ENCODE measurements around the gene DOHH. TPM values are rescaled to one million over a fixed set of nuclear protein-coding genes. Genes with fewer than 3 reads are reported as not detected.

Gene DOHH
- total and polyA plus RNA-seq, 2 donors (not counting 3 experiments of a cell fraction or from before 2014, with no cell fraction given): 8.7 to 15.2 TPM

DNA sequence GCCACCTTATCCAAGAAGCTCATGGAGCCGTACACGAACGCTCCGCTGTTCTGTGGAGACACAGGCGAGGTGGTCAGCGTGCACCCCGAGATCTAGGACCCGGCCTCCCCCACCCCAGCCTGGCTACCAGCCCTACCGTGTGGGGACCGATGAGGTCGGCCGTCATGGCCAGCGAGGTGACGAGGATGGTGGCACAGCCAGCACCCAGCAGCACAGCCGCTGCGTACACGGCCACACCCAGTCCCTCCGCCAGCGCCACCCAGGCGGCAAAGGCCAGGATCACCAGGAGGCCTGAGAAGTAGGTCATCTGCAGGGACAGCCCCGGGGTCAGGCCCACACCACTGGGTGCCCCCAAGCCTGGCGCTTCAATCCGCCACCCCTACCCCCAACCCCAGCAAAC, 45.6 kb upstream of the DOHH start:
- Histone ChIP-seq H3K27ac (ENCODE audit: insufficient read depth, low read depth, low read length) (no peak overlapping the region), H3K27me3 (ENCODE audit: control insufficient read depth in 2 of 2, insufficient read depth in 2 of 2, low read length in 2 of 2) (no peaks in the 10 kb centered on the region), H3K4me2 (ENCODE audit: insufficient read depth, low read length) (no peak overlapping the region), H3K36me3 (ENCODE audit: control insufficient read depth in 2 of 2, extremely low read depth in 1 of 2, insufficient read depth in 2 of 2, low read length in 2 of 2) (peaks cover 2 to 10% of the 10 kb centered on the region in 2 experiments), H3K9me1 (replicated peaks; ENCODE audit: control insufficient read depth, extremely low read depth, insufficient read depth, low read length) (no peaks in the 10 kb centered on the region), H3K79me2 (ENCODE audit: control insufficient read depth, insufficient read depth, low read length) (no peaks in the 10 kb centered on the region), H3K4me3 (replicated peaks in 1 of 3; ENCODE audit: insufficient read depth in 1 of 3, low read depth in 1 of 3, low read length in 3 of 3) (no peak overlapping the region), H2AFZ (ENCODE audit: low read depth, low read length) (no peak overlapping the region), H3K4me1 (ENCODE audit: control insufficient read depth, extremely low read depth, insufficient read depth, low read length) (no peaks in the 10 kb centered on the region), H4K20me1 (replicated peaks; ENCODE audit: control insufficient read depth, extremely low read depth, insufficient read depth, low read length) (no peaks in the 10 kb centered on the region), H3K9me3 (replicated peaks; ENCODE audit: control insufficient read depth, insufficient read depth, low read length) (no peaks in the 10 kb centered on the region), H3K9ac (replicated peaks; ENCODE audit: extremely low read depth, insufficient read depth, low read length) (no peak overlapping the region)
- CTCF ChIA-PET: interaction anchor here (0.7 to 2.8 kb wide), 9 partner anchors 9 to 161 kb away, joined by 3 to 23 read pairs (median 4); partner anchors contain the start of genes GIPC3 and TJP3
- DNase-seq (ENCODE audit: low read depth, low spot score) (no peak), FAIRE-seq (no peak)
- dilution Hi-C loops (cut with MboI; ENCODE audit: extremely low pct_ligation_motif_present, low sequenced_read_pairs) (no loop called here), intact Hi-C loops (cut with micrococcal nuclease) (no loop called here)
- BruUV-seq (replicated peaks): no TSS peak
- POLR2A ChIA-PET: interaction anchor here (1.4 kb wide), 1 partner anchor 9 kb away, joined by 5 read pairs; no protein-coding TSS in a partner anchor
- TF ChIP-seq GATA2 (IDR thresholded peaks at IDR 0.05; ENCODE audit: insufficient read depth, insufficient read length, low read depth, low read length) (no peak), MYC (IDR thresholded peaks at IDR 0.05; ENCODE audit: low read depth, low read length) (no peak), FOS (IDR thresholded peaks at IDR 0.05; ENCODE audit: borderline replicate concordance, insufficient read depth, low read length) (no peak), CTCF (IDR thresholded peaks at IDR 0.05; ENCODE audit: extremely low read depth in 1 of 2, insufficient read depth in 1 of 2, low read depth in 1 of 2, low read length in 2 of 2) (no peak), POLR2A (IDR thresholded peaks at IDR 0.05; ENCODE audit: low read depth, low read length) (no peak), POLR2AphosphoS5 (IDR thresholded peaks at IDR 0.05; ENCODE audit: insufficient read depth, low read depth, low read length) (no peak), EZH2 (IDR thresholded peaks at IDR 0.05; ENCODE audit: borderline replicate concordance, low read depth, low read length, severe bottlenecking) (no peak), JUN (IDR thresholded peaks at IDR 0.05; ENCODE audit: borderline replicate concordance, insufficient read depth, insufficient read length, low read depth) (no peak)
- TF ChIP-seq, protein P1, sequence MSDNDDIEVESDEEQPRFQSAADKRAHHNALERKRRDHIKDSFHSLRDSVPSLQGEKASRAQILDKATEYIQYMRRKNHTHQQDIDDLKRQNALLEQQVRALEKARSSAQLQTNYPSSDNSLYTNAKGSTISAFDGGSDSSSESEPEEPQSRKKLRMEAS (IDR thresholded peaks at IDR 0.05; ENCODE audit: insufficient read depth, insufficient read length): no peak

All from endothelial cell of umbilical vein (primary cell).